OCI-LY1 (cell line): Measurements from ENCODE around the gene STON2.

ENCODE experiments used
- CTCF ChIP-seq: fragments of 200-600 bp; sonication (generic), shearing (Covaris generic); IDR thresholded peaks from 2 replicates; pipeline ENCODE4 v1.5.1; 2017; ENCODE audit warnings: mild to moderate bottlenecking, antibody characterized with exemption, low read length, moderate library complexity, mixed read lengths
- EZH2 ChIP-seq: fragments of 200-600 bp; sonication (generic), shearing (Covaris generic); IDR thresholded peaks from 2 replicates; pipeline ENCODE4 v1.8.0; 2017; ENCODE audit warnings: borderline replicate concordance, mixed run types, mild to moderate bottlenecking, antibody characterized with exemption, low read length, moderate library complexity, mixed read lengths

- TF ChIP-seq CTCF = no peak
- TF ChIP-seq EZH2 = no peak
Observed at GRCh38 chr14:81384900-81385299, 15.2 kb downstream of the STON2 start.
